Activated naive CD4-positive, alpha-beta T cell treated with anti-CD3 and anti-CD28 coated beads, Interleukin-2, amount 10 ng/mL, durations not matched to agents 7 days and 5 days (primary cell): ENCODE measurements around the gene ABLIM1.

Experiments used
- CTCF ChIA-PET: fragments of 350-600 bp; sonication (Branson Sonifier 250); formaldehyde crosslinking; loops from one replicate; lab custom pipeline; 2021; ENCODE audit warnings: antibody characterized with exemption; lab: Charles Lee
- DNase-seq: peaks from one replicate; pipeline ENCODE4 v3.0.0-alpha.2; 2020
- H3K27ac Mint-ChIP-seq: one replicate; pipeline ENCODE4 v1.8.0; 2021; ENCODE audit warnings: mild to moderate bottlenecking, moderate library complexity, mixed read lengths
- H3K27me3 Mint-ChIP-seq: one replicate; pipeline ENCODE4 v1.8.0; 2021; ENCODE audit warnings: mild to moderate bottlenecking, mixed read lengths
- H3K36me3 Mint-ChIP-seq: one replicate; pipeline ENCODE4 v1.8.0; 2021; ENCODE audit warnings: mixed read lengths
- H3K4me1 Mint-ChIP-seq: one replicate; pipeline ENCODE4 v1.8.0; 2021; ENCODE audit warnings: mixed read lengths
- H3K4me3 Mint-ChIP-seq: one replicate; pipeline ENCODE4 v1.8.0; 2021; ENCODE audit warnings: mild to moderate bottlenecking, moderate library complexity, mixed read lengths
- H3K9me3 Mint-ChIP-seq: one replicate; pipeline ENCODE4 v1.8.0; 2021; ENCODE audit warnings: mixed read lengths

ABLIM1 gene

DNA sequence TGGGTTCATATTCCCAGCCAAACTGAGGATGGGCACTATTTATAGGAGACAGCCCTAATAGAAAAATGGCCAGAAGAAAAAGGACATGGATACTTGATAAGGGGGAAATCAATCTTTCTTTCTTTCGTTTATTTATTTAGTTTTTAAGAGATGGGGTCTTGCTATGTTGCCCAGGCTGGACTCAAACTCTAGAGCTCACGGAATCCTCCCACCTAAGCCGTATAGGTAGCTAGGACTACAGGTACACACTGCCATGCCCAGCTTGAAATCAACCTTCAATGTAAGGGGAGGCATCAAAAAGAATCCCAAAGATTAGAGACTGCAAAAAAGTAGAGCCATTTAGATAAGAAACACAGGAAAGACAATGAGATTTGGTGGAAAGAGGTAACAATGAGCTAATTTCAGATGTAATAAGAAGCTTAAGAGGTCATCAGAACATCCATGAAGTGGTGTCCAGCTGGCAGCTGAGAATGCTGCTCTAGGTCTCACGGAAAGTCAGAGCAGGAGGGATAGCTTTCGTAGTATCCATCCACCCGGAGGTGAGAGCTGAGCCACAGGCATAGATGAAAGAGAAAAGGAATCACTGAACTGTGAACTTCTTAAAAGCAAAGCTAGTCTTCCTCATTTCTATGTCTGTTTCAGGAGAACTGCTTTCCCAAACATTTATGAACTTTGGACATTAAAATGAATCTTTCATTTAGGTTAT is 10.5 kb upstream of the ABLIM1 start:
- no peak for DNase-seq
- no peaks in the 10 kb centered on the region for H3K36me3 Mint-ChIP-seq
- H3K27me3 Mint-ChIP-seq = peaks cover 17% of the 10 kb centered on the region
- no peak overlapping the region for H3K4me3 Mint-ChIP-seq
- H3K27ac Mint-ChIP-seq = no peak overlapping the region
- H3K4me1 Mint-ChIP-seq = no peaks in the 10 kb centered on the region
- no peaks in the 10 kb centered on the region for H3K9me3 Mint-ChIP-seq
- CTCF ChIA-PET = interaction anchor here (1.6 kb wide), 1 partner anchor 36 kb away, joined by 4 read pairs; no protein-coding TSS in a partner anchor

DNA sequence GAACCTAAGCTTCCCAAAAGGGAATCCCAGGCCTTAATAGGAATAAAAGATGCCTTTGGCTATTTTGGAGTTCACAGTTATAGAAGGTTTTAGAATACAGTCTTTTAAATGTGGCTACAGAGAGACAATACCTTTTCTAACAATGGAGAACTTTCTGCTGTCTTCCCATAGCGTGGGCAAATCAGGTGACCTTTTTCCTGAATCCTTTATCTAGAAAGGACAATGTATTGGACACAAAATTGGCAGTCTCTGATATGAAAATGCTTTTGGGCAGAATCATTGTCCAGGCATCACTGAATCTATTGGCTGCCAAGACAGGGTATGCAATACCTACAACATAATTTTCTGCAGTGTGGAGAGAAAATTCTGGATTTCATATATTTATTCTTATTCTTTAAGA is 7.8 kb upstream of the ABLIM1 start:
- Mint-ChIP-seq H3K4me1 (no peaks in the 10 kb centered on the region), H3K27ac (no peak overlapping the region), H3K27me3 (peaks cover 32% of the 10 kb centered on the region), H3K9me3 (no peaks in the 10 kb centered on the region), H3K36me3 (no peaks in the 10 kb centered on the region), H3K4me3 (no peak overlapping the region)
- DNase-seq = no peak
- CTCF ChIA-PET = no interaction called here

GRCh38 chr10:114665406-114665805 is 7.3 kb upstream of the ABLIM1 start:
- Mint-ChIP-seq H3K4me3 (no peak overlapping the region), H3K9me3 (no peaks in the 10 kb centered on the region), H3K27ac (no peak overlapping the region), H3K4me1 (no peaks in the 10 kb centered on the region), H3K36me3 (no peaks in the 10 kb centered on the region), H3K27me3 (peaks cover 30% of the 10 kb centered on the region)
- CTCF ChIA-PET = no interaction called here
- DNase-seq = no peak

GRCh38 chr10:114664127-114664526 is 6.1 kb upstream of the ABLIM1 start:
- CTCF ChIA-PET = no interaction called here
- peaks cover 30% of the 10 kb centered on the region for H3K27me3 Mint-ChIP-seq
- H3K4me3 Mint-ChIP-seq = no peak overlapping the region
- H3K36me3 Mint-ChIP-seq = no peaks in the 10 kb centered on the region
- no peak overlapping the region for H3K27ac Mint-ChIP-seq
- no peaks in the 10 kb centered on the region for H3K9me3 Mint-ChIP-seq
- no peak for DNase-seq
- H3K4me1 Mint-ChIP-seq = no peaks in the 10 kb centered on the region

- peaks cover 3% of the 10 kb centered on the region for H3K4me1 Mint-ChIP-seq
- no peaks in the 10 kb centered on the region for H3K36me3 Mint-ChIP-seq
- no peak for DNase-seq
- no peak overlapping the region for H3K27ac Mint-ChIP-seq
- no peaks in the 10 kb centered on the region for H3K9me3 Mint-ChIP-seq
- H3K27me3 Mint-ChIP-seq = peaks cover 28% of the 10 kb centered on the region
- H3K4me3 Mint-ChIP-seq = no peak overlapping the region
- CTCF ChIA-PET = no interaction called here
These were observed 5.6 kb upstream of the ABLIM1 start for GRCh38 chr10:114663626-114664025.

DNA sequence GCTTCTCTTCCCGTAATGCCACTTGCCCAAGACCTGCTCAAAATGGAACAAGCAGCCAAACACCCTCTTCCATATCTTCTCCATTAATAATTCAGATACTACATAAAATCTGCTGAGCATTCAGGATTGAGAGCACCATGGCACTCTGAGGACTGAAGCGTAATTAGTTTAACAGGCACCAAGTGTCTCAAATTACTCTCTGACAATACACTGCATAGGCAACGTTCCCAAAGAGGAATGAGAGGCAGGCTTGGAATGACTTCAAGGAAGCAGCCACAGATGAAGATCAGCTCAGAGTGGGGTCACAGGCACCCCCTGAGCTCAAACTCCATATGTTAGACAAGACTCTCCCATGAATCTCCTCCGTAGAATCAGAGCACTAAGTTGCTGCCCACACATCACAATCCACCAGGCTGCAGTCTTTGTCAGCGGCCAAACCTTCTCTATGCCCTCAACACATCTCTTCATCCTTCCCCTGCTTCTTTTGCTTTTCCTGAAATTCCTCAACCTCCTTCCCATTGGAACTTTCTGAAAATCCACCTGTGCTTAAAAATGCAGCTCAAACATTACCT is 4.7 kb upstream of the ABLIM1 start:
- H3K9me3 Mint-ChIP-seq = no peaks in the 10 kb centered on the region

GRCh38 chr10:114661212-114661880 is 3.3 kb upstream of the ABLIM1 start:
- no peak for DNase-seq
- H3K27ac Mint-ChIP-seq = no peak overlapping the region
- H3K27me3 Mint-ChIP-seq = peaks cover 23% of the 10 kb centered on the region
- H3K9me3 Mint-ChIP-seq = no peaks in the 10 kb centered on the region
- CTCF ChIA-PET = no interaction called here
- H3K4me3 Mint-ChIP-seq = no peak overlapping the region
- no peaks in the 10 kb centered on the region for H3K36me3 Mint-ChIP-seq
- peaks cover 5% of the 10 kb centered on the region for H3K4me1 Mint-ChIP-seq

More for the DNA sequence above, 4.7 kb upstream of the ABLIM1 start:
- H3K4me3 Mint-ChIP-seq = no peak overlapping the region
- H3K36me3 Mint-ChIP-seq = no peaks in the 10 kb centered on the region
- H3K4me1 Mint-ChIP-seq = peaks cover 5% of the 10 kb centered on the region
- H3K27me3 Mint-ChIP-seq = peaks cover 25% of the 10 kb centered on the region
- no peak overlapping the region for H3K27ac Mint-ChIP-seq
- CTCF ChIA-PET = no interaction called here
- DNase-seq = no peak

- Mint-ChIP-seq H3K4me3 (no peak overlapping the region), H3K9me3 (no peaks in the 10 kb centered on the region), H3K4me1 (peaks cover 17% of the 10 kb centered on the region), H3K27ac (no peak overlapping the region), H3K27me3 (peaks cover 8% of the 10 kb centered on the region), H3K36me3 (no peaks in the 10 kb centered on the region)
- CTCF ChIA-PET = no interaction called here
- DNase-seq = no peak
These were observed 2.4 kb downstream of the ABLIM1 start for GRCh38 chr10:114655671-114656070.

DNA sequence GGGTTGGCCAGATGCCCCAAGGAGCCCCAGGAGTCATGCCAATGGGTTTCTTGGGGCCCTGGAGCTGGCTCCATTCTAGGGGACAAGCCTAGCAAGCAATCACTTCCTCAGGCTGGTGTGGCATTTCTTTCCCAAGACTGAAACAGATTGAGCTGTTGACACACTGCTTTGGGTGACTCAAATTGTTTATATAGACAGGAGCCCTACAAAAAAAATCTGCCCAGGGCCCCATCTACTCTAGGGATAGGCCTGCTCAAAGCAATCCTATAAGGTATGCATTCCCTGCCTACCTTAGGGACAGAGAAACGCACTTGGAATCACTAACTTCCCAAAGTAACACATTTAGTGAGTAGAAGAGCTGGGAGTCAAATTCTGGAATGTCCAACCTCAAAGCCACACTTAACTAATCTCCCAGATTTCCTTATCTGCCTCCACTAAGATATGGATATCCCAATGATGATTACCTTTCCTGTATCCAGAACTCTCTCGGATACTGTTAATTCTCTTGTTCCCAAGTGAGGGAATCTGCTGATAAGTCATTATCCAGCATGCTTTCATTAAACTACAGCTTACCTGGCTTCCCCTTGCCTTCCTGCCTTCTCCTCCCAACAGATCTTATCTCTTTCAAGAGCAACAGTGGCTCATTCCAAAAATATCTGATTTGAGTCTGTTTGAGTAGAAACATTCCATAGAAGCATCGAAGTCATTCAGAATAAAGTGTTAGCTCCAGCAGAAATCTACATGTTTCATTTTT is 3.1 kb downstream of the ABLIM1 start:
- Mint-ChIP-seq H3K4me1 (peaks cover 17% of the 10 kb centered on the region), H3K9me3 (no peaks in the 10 kb centered on the region), H3K36me3 (no peaks in the 10 kb centered on the region), H3K4me3 (no peak overlapping the region), H3K27me3 (peaks cover 5% of the 10 kb centered on the region), H3K27ac (no peak overlapping the region)
- no peak for DNase-seq
- CTCF ChIA-PET = no interaction called here

GRCh38 chr10:114653926-114654325 is 4.1 kb downstream of the ABLIM1 start:
- Mint-ChIP-seq H3K27me3 (peaks cover 3% of the 10 kb centered on the region), H3K9me3 (no peaks in the 10 kb centered on the region), H3K4me1 (peaks cover 17% of the 10 kb centered on the region), H3K27ac (no peak overlapping the region), H3K4me3 (no peak overlapping the region), H3K36me3 (no peaks in the 10 kb centered on the region)
- CTCF ChIA-PET = no interaction called here
- DNase-seq = peak; percentile 25

GRCh38 chr10:114652402-114653368 is 5.4 kb downstream of the ABLIM1 start:
- H3K9me3 Mint-ChIP-seq = no peaks in the 10 kb centered on the region
- CTCF ChIA-PET = no interaction called here

GRCh38 chr10:114650831-114651230 is 7.2 kb downstream of the ABLIM1 start:
- Mint-ChIP-seq H3K27ac (no peak overlapping the region), H3K9me3 (no peaks in the 10 kb centered on the region), H3K4me1 (peaks cover 12% of the 10 kb centered on the region), H3K36me3 (no peaks in the 10 kb centered on the region), H3K4me3 (no peak overlapping the region), H3K27me3 (no peaks in the 10 kb centered on the region)
- DNase-seq = no peak
- CTCF ChIA-PET = interaction anchor here (1.3 kb wide), 1 partner anchor 10 kb away, joined by 3 read pairs; no protein-coding TSS in a partner anchor

More at GRCh38 chr10:114652402-114653368, 5.4 kb downstream of the ABLIM1 start:
- Mint-ChIP-seq H3K36me3 (no peaks in the 10 kb centered on the region), H3K27me3 (no peaks in the 10 kb centered on the region), H3K27ac (no peak overlapping the region), H3K4me3 (no peak overlapping the region), H3K4me1 (peaks cover 12% of the 10 kb centered on the region)
- DNase-seq = no peak

GRCh38 chr10:114650266-114650665 is 7.8 kb downstream of the ABLIM1 start:
- Mint-ChIP-seq H3K27me3 (no peaks in the 10 kb centered on the region), H3K9me3 (no peaks in the 10 kb centered on the region), H3K4me3 (no peak overlapping the region), H3K27ac (no peak overlapping the region), H3K36me3 (no peaks in the 10 kb centered on the region), H3K4me1 (peaks cover 12% of the 10 kb centered on the region)
- CTCF ChIA-PET = interaction anchor here (1.3 kb wide), 1 partner anchor 9 kb away, joined by 3 read pairs; no protein-coding TSS in a partner anchor
- DNase-seq = no peak
